HCT116 (cell line): Measurements from ENCODE around the gene DICER1. TPM values are rescaled to one million over a fixed set of nuclear protein-coding genes. Genes with fewer than 3 reads are reported as not detected.

ENCODE experiments used
- ATAC-seq: fragments of 200-7000 bp; cut with Tn5 transposase; 2 replicates; pipeline ENCODE4 v1.9.1; 2020; ENCODE audit warnings: mild to moderate bottlenecking, moderate library complexity
- BruUV-seq: library from RNA; stranded (reverse); fragments of 400-500 nt; replicated peaks from 2 replicates; lab custom pipeline; 2021; lab: Mats Ljungman, UMichigan
- CTCF ChIA-PET: fragments of 300-600 bp; sonication (Branson Sonifier 250); formaldehyde crosslinking; loops from one replicate; lab custom pipeline; 2021; ENCODE audit warnings: antibody characterized with exemption; lab: Charles Lee
- POLR2A ChIA-PET: fragments of 300-600, 350-600 bp; sonication (Branson Sonifier 250); formaldehyde crosslinking; loops from one replicate; lab custom pipeline; 2021; ENCODE audit warnings: antibody characterized with exemption; lab: Charles Lee
- RAD21 ChIA-PET, 2 experiments: fragments of 300-600 bp; sonication (Branson Sonifier 250); formaldehyde crosslinking; loops; one replicate each; lab custom pipeline; 2023; ENCODE audit warnings: low total read pairs in 2 of 2; ENCODE audit not compliant: uncharacterized antibody in 2 of 2, unreplicated experiment in 2 of 2, low non-redundant PET in 1 of 2; lab: Charles Lee
- DNase-seq: peaks from one replicate; pipeline ENCODE4 v3.0.0-alpha.2; 2010; ENCODE audit warnings: low read depth, low spot score
- H2AFZ ChIP-seq: fragments of 200-600 bp; shearing (Covaris generic), sonication (generic); 2 replicates; pipeline ENCODE4 v1.6.1; 2017; ENCODE audit warnings: low read depth, mixed run types, mixed read lengths, antibody characterized with exemption, low read length; ENCODE audit not compliant: poor library complexity, severe bottlenecking
- H3K27ac ChIP-seq: 2 replicates; pipeline ENCODE4 v1.5.1; 2012; ENCODE audit warnings: low read depth, low read length
- H3K27me3 ChIP-seq: fragments of 200-600 bp; sonication (generic); 2 replicates; pipeline ENCODE4 v1.6.1; 2016; ENCODE audit warnings: mixed run types, low read length, mixed read lengths; ENCODE audit not compliant: insufficient read depth
- H3K36me3 ChIP-seq, 2 experiments: fragments of 200-500 bp in 1 of 2; fragments of 200-600 bp in 1 of 2; sonication (Bioruptor generic) in 1 of 2; sonication (generic) in 1 of 2; 2 replicates each; pipeline versions ENCODE4 v1.5.1 to v1.6.1; 2014 to 2016; ENCODE audit warnings: low read length in 2 of 2, inconsistent platforms in 1 of 2, mixed read lengths in 1 of 2, mixed run types in 1 of 2; ENCODE audit not compliant: insufficient read depth in 2 of 2, control insufficient read depth in 1 of 2
- H3K4me1 ChIP-seq, 2 experiments: fragments of 200-600 bp in 1 of 2; sonication (generic) in 1 of 2; 2 replicates each; pipeline versions ENCODE4 v1.5.1 to v1.6.1; 2012 to 2017; ENCODE audit warnings: low read length in 2 of 2, inconsistent platforms in 1 of 2, mild to moderate bottlenecking in 1 of 2, mixed read lengths in 1 of 2, mixed run types in 1 of 2, moderate library complexity in 1 of 2; ENCODE audit not compliant: insufficient read depth in 2 of 2, control insufficient read depth in 1 of 2
- H3K4me2 ChIP-seq: fragments of 200-600 bp; sonication (generic); 2 replicates; pipeline ENCODE4 v1.6.1; 2017; ENCODE audit warnings: mixed run types, low read length, mixed read lengths
- H3K4me3 ChIP-seq, 2 experiments: fragments of 200-600 bp in 1 of 2; sonication (generic) in 1 of 2; replicated peaks in 1 of 2; 2 replicates each; pipeline ENCODE4 v1.5.1; 2011 to 2016; ENCODE audit warnings: low read length in 2 of 2, control low read depth in 1 of 2, low read depth in 1 of 2, mild to moderate bottlenecking in 1 of 2, mixed read lengths in 1 of 2, mixed run types in 1 of 2
- H3K79me2 ChIP-seq: fragments of 200-600 bp; sonication (generic); 2 replicates; pipeline ENCODE4 v1.6.1; 2017; ENCODE audit warnings: mild to moderate bottlenecking, mixed run types, low read length, moderate library complexity, mixed read lengths; ENCODE audit not compliant: insufficient read depth
- H3K9ac ChIP-seq: fragments of 200-600 bp; sonication (generic); 2 replicates; pipeline ENCODE4 v1.6.1; 2016; ENCODE audit warnings: low read length, mixed read lengths
- H3K9me2 ChIP-seq: fragments of 200-600 bp; sonication (generic), shearing (Covaris generic); 2 replicates; pipeline ENCODE4 v1.6.1; 2017; ENCODE audit warnings: mixed run types, mild to moderate bottlenecking, moderate library complexity; ENCODE audit not compliant: insufficient read depth
- H3K9me3 ChIP-seq, 2 experiments: fragments of 200-500 bp in 1 of 2; fragments of 200-600 bp in 1 of 2; sonication (Bioruptor generic) in 1 of 2; sonication (generic) in 1 of 2; 2 replicates each; pipeline ENCODE4 v1.6.1; 2014 to 2017; ENCODE audit warnings: low read length in 2 of 2, mixed read lengths in 2 of 2, inconsistent platforms in 1 of 2, low read depth in 1 of 2, mild to moderate bottlenecking in 1 of 2, mixed run types in 1 of 2, moderate library complexity in 1 of 2; ENCODE audit not compliant: control insufficient read depth in 1 of 2, insufficient read depth in 1 of 2
- H4K20me1 ChIP-seq: fragments of 200-600 bp; sonication (generic), shearing (Covaris generic); 2 replicates; pipeline ENCODE4 v1.6.1; 2017; ENCODE audit warnings: mixed run types, mild to moderate bottlenecking, moderate library complexity; ENCODE audit not compliant: insufficient read depth
- CBX3 ChIP-seq: IDR thresholded peaks from 2 replicates; pipeline ENCODE4 v1.6.1; 2012; ENCODE audit warnings: low read depth
- CEBPB ChIP-seq: IDR thresholded peaks from 2 replicates; pipeline ENCODE4 v1.6.1; 2012; ENCODE audit warnings: low read depth
- EGR1 ChIP-seq: IDR thresholded peaks from 2 replicates; pipeline ENCODE4 v1.6.1; 2012; ENCODE audit warnings: low read depth
- ELF1 ChIP-seq: IDR thresholded peaks from 2 replicates; pipeline ENCODE4 v1.6.1; 2012; ENCODE audit warnings: low read depth, borderline replicate concordance
- EZH2 ChIP-seq: fragments of 200-600 bp; sonication (generic); IDR thresholded peaks from 2 replicates; pipeline ENCODE4 v1.6.1; 2017; ENCODE audit warnings: antibody characterized with exemption, mixed run types
- JUND ChIP-seq: IDR thresholded peaks from 2 replicates; pipeline ENCODE4 v1.6.1; 2012
- SIN3A ChIP-seq: IDR thresholded peaks from 2 replicates; pipeline ENCODE4 v1.6.1; 2012; ENCODE audit warnings: low read depth
- SP1 ChIP-seq: IDR thresholded peaks from 2 replicates; pipeline ENCODE4 v1.6.1; 2012; ENCODE audit warnings: low read depth
- SRF ChIP-seq: IDR thresholded peaks from 2 replicates; pipeline ENCODE4 v1.6.1; 2012; ENCODE audit warnings: low read depth
- TCF7L2 ChIP-seq: IDR thresholded peaks from 2 replicates; pipeline ENCODE4 v1.7.0; 2011; ENCODE audit warnings: borderline replicate concordance, inconsistent platforms; ENCODE audit not compliant: insufficient read depth, insufficient read length; ENCODE audit errors: extremely low read depth
- YY1 ChIP-seq: IDR thresholded peaks from 2 replicates; pipeline ENCODE4 v1.6.1; 2011; ENCODE audit warnings: low read length, low read depth, moderate library complexity, mild to moderate bottlenecking; ENCODE audit not compliant: insufficient replicate concordance; ENCODE audit errors: extremely low read depth
- ZNF274 ChIP-seq: fragments of 200-500 bp; sonication (Bioruptor generic); IDR thresholded peaks from 2 replicates; pipeline ENCODE4 v1.6.1; 2014; ENCODE audit warnings: mild to moderate bottlenecking, low read depth, low read length, inconsistent platforms
- intact Hi-C: fragments of 100-400 bp; cut with micrococcal nuclease; formaldehyde crosslinking; loops from 2 replicates; pipeline ENCODE4 v1.10.0; 2022
- total RNA-seq: library from RNA; stranded (reverse); gene quantifications from one replicate; pipeline ENCODE4 v1.2.1, GENCODE V29; 2021; ENCODE audit not compliant: unreplicated experiment
- TF ChIP-seq, protein P1 (sequence below): IDR thresholded peaks from 2 replicates; pipeline ENCODE4 v1.6.1; 2012; ENCODE audit warnings: low read depth
- TF ChIP-seq, protein P2 (sequence below): IDR thresholded peaks from 2 replicates; pipeline ENCODE4 v1.6.1; 2012
- TF ChIP-seq, protein P3 (sequence below): IDR thresholded peaks from 2 replicates; pipeline ENCODE4 v1.6.1; 2011; ENCODE audit warnings: mild to moderate bottlenecking, low read length, moderate library complexity; ENCODE audit not compliant: insufficient replicate concordance; ENCODE audit errors: extremely low read depth

The DICER1 gene
- total RNA-seq, 1 experiment from 2014 or later: 38.6 TPM

DNA sequence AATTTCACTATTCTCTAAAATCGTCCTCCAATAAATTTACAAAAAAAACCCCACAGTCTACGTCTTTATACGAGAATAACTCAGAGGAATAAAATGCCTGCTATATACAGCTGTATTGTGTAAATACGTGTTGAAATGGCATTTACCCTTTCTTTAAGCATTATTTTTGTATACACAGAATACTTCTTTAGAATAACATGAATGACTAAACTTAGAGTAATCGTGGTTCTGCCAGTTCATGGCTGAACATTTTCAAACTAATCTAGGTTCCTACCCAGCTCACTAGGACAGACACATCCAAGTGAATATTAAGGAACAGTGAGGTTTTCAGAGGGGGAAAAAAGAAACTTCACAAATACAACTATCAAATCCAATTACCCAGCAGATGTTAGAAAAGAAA, 24.6 kb downstream of the DICER1 start:
- H3K4me3 ChIP-seq: no peak overlapping the region
- H3K4me1 ChIP-seq: no peaks in the 10 kb centered on the region
- intact Hi-C loops: no loop called here
- no peak overlapping the region for H3K4me2 ChIP-seq
- no peak for ATAC-seq
- H3K79me2 ChIP-seq: peaks cover 63% of the 10 kb centered on the region
- TF ChIP-seq, protein P1, sequence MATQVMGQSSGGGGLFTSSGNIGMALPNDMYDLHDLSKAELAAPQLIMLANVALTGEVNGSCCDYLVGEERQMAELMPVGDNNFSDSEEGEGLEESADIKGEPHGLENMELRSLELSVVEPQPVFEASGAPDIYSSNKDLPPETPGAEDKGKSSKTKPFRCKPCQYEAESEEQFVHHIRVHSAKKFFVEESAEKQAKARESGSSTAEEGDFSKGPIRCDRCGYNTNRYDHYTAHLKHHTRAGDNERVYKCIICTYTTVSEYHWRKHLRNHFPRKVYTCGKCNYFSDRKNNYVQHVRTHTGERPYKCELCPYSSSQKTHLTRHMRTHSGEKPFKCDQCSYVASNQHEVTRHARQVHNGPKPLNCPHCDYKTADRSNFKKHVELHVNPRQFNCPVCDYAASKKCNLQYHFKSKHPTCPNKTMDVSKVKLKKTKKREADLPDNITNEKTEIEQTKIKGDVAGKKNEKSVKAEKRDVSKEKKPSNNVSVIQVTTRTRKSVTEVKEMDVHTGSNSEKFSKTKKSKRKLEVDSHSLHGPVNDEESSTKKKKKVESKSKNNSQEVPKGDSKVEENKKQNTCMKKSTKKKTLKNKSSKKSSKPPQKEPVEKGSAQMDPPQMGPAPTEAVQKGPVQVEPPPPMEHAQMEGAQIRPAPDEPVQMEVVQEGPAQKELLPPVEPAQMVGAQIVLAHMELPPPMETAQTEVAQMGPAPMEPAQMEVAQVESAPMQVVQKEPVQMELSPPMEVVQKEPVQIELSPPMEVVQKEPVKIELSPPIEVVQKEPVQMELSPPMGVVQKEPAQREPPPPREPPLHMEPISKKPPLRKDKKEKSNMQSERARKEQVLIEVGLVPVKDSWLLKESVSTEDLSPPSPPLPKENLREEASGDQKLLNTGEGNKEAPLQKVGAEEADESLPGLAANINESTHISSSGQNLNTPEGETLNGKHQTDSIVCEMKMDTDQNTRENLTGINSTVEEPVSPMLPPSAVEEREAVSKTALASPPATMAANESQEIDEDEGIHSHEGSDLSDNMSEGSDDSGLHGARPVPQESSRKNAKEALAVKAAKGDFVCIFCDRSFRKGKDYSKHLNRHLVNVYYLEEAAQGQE: no peak
- TF ChIP-seq SRF (no peak), ELF1 (no peak), JUND (no peak), EZH2 (no peak), EGR1 (no peak), SP1 (no peak), CEBPB (no peak), ZNF274 (no peak), CBX3 (no peak), YY1 (no peak), SIN3A (no peak), TCF7L2 (no peak)
- TF ChIP-seq, protein P2, sequence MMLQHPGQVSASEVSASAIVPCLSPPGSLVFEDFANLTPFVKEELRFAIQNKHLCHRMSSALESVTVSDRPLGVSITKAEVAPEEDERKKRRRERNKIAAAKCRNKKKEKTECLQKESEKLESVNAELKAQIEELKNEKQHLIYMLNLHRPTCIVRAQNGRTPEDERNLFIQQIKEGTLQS: no peak
- TF ChIP-seq, protein P3, sequence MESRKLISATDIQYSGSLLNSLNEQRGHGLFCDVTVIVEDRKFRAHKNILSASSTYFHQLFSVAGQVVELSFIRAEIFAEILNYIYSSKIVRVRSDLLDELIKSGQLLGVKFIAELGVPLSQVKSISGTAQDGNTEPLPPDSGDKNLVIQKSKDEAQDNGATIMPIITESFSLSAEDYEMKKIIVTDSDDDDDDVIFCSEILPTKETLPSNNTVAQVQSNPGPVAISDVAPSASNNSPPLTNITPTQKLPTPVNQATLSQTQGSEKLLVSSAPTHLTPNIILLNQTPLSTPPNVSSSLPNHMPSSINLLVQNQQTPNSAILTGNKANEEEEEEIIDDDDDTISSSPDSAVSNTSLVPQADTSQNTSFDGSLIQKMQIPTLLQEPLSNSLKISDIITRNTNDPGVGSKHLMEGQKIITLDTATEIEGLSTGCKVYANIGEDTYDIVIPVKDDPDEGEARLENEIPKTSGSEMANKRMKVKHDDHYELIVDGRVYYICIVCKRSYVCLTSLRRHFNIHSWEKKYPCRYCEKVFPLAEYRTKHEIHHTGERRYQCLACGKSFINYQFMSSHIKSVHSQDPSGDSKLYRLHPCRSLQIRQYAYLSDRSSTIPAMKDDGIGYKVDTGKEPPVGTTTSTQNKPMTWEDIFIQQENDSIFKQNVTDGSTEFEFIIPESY: no peak
- H3K9me2 ChIP-seq: no peaks in the 10 kb centered on the region
- POLR2A ChIA-PET: no interaction called here
- H3K9me3 ChIP-seq: no peaks in the 10 kb centered on the region
- no peak for DNase-seq
- no peak overlapping the region for H3K27ac ChIP-seq
- CTCF ChIA-PET: interaction anchor here (1.4 kb wide), 1 partner anchor 229 kb away, joined by 3 read pairs; no protein-coding TSS in a partner anchor
- RAD21 ChIA-PET: no interaction called here
- H3K27me3 ChIP-seq: no peaks in the 10 kb centered on the region
- no TSS peak for BruUV-seq
- no peaks in the 10 kb centered on the region; the same call in 1 of the 2 replicates for H4K20me1 ChIP-seq
- H2AFZ ChIP-seq: no peak overlapping the region
- no peak overlapping the region for H3K9ac ChIP-seq
- peaks cover 5 to 11% of the 10 kb centered on the region in 2 experiments; a peak in 3 of 4 replicates for H3K36me3 ChIP-seq
